Measurements from ENCODE around the gene ZNF385B. TPM values are rescaled to one million over a fixed set of nuclear protein-coding genes. Genes with fewer than 3 reads are reported as not detected.
"Not testable (repeated sequence)": the region's sequence is repeated elsewhere in the genome, so short reads cannot be mapped to it uniquely, and the experiment has no call there.

ZNF385B gene
- total and polyA plus RNA-seq, 2 donors (not counting 1 experiment from before 2014, with no cell fraction given): not detected

DNA sequence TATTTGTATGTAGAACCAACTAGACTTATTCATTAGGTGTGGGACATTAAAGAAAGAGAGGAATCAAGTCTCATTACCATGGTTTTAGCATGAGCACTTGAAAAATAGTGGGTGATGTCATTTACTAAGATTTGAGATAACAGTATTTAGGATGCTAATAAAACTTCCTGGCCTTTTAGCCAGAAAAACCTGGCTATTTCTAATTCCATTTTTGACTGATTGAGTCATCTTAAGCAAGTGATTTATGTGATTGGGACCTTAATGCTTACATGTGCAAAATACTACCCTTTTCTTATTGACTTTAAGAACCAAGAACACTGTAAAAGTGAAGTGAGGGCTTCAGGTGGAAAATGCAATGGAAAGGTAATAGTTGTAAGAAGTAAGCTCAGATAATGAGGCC, 400.0 kb downstream of the ZNF385B start:
- TF ChIP-seq, protein P1, sequence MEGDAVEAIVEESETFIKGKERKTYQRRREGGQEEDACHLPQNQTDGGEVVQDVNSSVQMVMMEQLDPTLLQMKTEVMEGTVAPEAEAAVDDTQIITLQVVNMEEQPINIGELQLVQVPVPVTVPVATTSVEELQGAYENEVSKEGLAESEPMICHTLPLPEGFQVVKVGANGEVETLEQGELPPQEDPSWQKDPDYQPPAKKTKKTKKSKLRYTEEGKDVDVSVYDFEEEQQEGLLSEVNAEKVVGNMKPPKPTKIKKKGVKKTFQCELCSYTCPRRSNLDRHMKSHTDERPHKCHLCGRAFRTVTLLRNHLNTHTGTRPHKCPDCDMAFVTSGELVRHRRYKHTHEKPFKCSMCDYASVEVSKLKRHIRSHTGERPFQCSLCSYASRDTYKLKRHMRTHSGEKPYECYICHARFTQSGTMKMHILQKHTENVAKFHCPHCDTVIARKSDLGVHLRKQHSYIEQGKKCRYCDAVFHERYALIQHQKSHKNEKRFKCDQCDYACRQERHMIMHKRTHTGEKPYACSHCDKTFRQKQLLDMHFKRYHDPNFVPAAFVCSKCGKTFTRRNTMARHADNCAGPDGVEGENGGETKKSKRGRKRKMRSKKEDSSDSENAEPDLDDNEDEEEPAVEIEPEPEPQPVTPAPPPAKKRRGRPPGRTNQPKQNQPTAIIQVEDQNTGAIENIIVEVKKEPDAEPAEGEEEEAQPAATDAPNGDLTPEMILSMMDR (IDR thresholded peaks at IDR 0.05): no peak
- no peak for TF ChIP-seq EZH2 (IDR thresholded peaks at IDR 0.05; ENCODE audit: borderline replicate concordance, insufficient read depth, low read depth, low read length, poor library complexity, severe bottlenecking)
- no peak overlapping the region for H3K4me3 ChIP-seq (ENCODE audit: control extremely low read depth in 1 of 5, extremely low read depth in 1 of 5, insufficient read depth in 1 of 5, low read depth in 2 of 5, low read length in 4 of 5)
- POLR2A ChIA-PET: no interaction called here
- no peak overlapping the region for H3K9ac ChIP-seq (ENCODE audit: low read length)
- H3K4me2 ChIP-seq (replicated peaks; ENCODE audit: low read depth, low read length, poor library complexity, severe bottlenecking): no peak overlapping the region
- H3K4me1 ChIP-seq (ENCODE audit: control insufficient read depth in 2 of 2, insufficient read depth in 2 of 2, low read length in 2 of 2): no peaks in the 10 kb centered on the region
- CTCF ChIA-PET: no interaction called here
- no peaks in the 10 kb centered on the region for H3K27me3 ChIP-seq (replicated peaks in 1 of 4; ENCODE audit: control extremely low read depth in 1 of 4, control insufficient read depth in 3 of 4, insufficient read depth in 4 of 4, low read length in 3 of 4)
- H3K27ac ChIP-seq (ENCODE audit: low read length in 2 of 2): no peak overlapping the region
- H3K79me2 ChIP-seq (ENCODE audit: control insufficient read depth, insufficient read depth, low read length): no peaks in the 10 kb centered on the region
- DNase-seq (no peak), ATAC-seq (ENCODE audit: low read depth) (no peak)
- peaks cover 15% of the 10 kb centered on the region for H3K9me3 Mint-ChIP-seq (ENCODE audit: insufficient read depth)
- no peaks in the 10 kb centered on the region for H3K4me1 Mint-ChIP-seq
- H3K27ac Mint-ChIP-seq: no peak overlapping the region
- intact Hi-C loops (cut with micrococcal nuclease): no loop called here
- H2AFZ ChIP-seq (ENCODE audit: insufficient read depth, low read depth, low read length, poor library complexity, severe bottlenecking): no peak overlapping the region
- no peak overlapping the region for H3K4me3 Mint-ChIP-seq
- H4K20me1 ChIP-seq (ENCODE audit: control insufficient read depth, insufficient read depth, low read length, poor library complexity, severe bottlenecking): no peaks in the 10 kb centered on the region
- H3K9me3 ChIP-seq (ENCODE audit: control extremely low read depth in 1 of 3, control insufficient read depth in 2 of 3, insufficient read depth in 1 of 3, low read length in 2 of 3): peaks cover 0 to 2% (median 0%) of the 10 kb centered on the region in 3 donors
- H3K27me3 Mint-ChIP-seq: peaks cover 14% of the 10 kb centered on the region
- H3K36me3 ChIP-seq (replicated peaks in 1 of 2; ENCODE audit: control extremely low read depth in 1 of 2, control insufficient read depth in 1 of 2, extremely low read depth in 1 of 2, insufficient read depth in 2 of 2, low read length in 1 of 2): no peaks in the 10 kb centered on the region

DNA sequence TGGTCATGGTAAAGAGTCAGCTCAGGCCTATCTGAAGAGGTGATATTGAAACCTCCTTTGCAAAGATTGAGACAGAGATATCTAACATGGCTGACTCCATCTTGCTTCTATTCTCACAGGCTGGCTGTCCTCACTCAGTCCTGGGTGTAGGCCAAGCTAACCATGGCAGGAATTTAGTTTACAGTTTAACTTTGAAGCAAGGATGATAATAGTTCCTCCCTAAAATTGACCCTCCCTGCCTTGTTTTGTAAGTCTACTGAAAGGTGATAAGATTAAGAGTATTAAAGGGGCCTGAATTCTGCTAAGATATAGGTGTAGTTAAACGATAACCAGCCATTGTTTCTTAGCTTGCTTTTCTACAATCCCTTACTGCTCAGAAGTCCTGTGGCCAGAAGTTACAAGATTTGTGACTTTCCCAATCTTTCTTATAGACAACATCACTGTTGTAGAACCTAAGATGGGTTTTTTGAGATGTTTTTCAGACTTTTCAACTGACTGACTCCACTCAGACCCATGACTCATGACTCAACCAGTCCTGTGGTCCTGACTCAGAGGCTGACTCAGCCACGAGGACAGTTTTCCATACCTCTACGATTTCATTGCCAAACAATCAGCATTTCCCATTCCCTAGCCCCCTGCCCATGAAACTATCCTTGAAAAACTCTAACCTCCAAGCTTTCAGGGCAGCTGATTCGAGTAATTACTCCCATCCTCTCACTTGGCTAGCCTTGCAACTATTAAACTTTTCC, 401.1 kb downstream of the ZNF385B start:
- H3K27ac ChIP-seq (ENCODE audit: low read length in 2 of 2): no peak overlapping the region
- no peaks in the 10 kb centered on the region for H4K20me1 ChIP-seq (ENCODE audit: control insufficient read depth, insufficient read depth, low read length, poor library complexity, severe bottlenecking)
- peaks cover 0 to 2% (median 0%) of the 10 kb centered on the region in 3 donors for H3K9me3 ChIP-seq (ENCODE audit: control extremely low read depth in 1 of 3, control insufficient read depth in 2 of 3, insufficient read depth in 1 of 3, low read length in 2 of 3)
- no peak for TF ChIP-seq EZH2 (IDR thresholded peaks at IDR 0.05; ENCODE audit: borderline replicate concordance, insufficient read depth, low read depth, low read length, poor library complexity, severe bottlenecking)
- TF ChIP-seq, protein P1 (IDR thresholded peaks at IDR 0.05): no peak
- Mint-ChIP-seq H3K9me3 (ENCODE audit: insufficient read depth) (peaks cover 15% of the 10 kb centered on the region), H3K27me3 (peaks cover 16% of the 10 kb centered on the region), H3K4me1 (no peaks in the 10 kb centered on the region), H3K27ac (no peak overlapping the region), H3K4me3 (no peak overlapping the region)
- no peak overlapping the region for H3K4me2 ChIP-seq (replicated peaks; ENCODE audit: low read depth, low read length, poor library complexity, severe bottlenecking)
- ATAC-seq (ENCODE audit: low read depth): no peak
- no peaks in the 10 kb centered on the region for H3K4me1 ChIP-seq (ENCODE audit: control insufficient read depth in 2 of 2, insufficient read depth in 2 of 2, low read length in 2 of 2)
- H2AFZ ChIP-seq (ENCODE audit: insufficient read depth, low read depth, low read length, poor library complexity, severe bottlenecking): no peak overlapping the region
- ChIA-PET POLR2A (no interaction called here), CTCF (no interaction called here)
- H3K36me3 ChIP-seq (replicated peaks in 1 of 2; ENCODE audit: control extremely low read depth in 1 of 2, control insufficient read depth in 1 of 2, extremely low read depth in 1 of 2, insufficient read depth in 2 of 2, low read length in 1 of 2): no peaks in the 10 kb centered on the region
- H3K9ac ChIP-seq (ENCODE audit: low read length): no peak overlapping the region
- H3K27me3 ChIP-seq (replicated peaks in 1 of 4; ENCODE audit: control extremely low read depth in 1 of 4, control insufficient read depth in 3 of 4, insufficient read depth in 4 of 4, low read length in 3 of 4): no peaks in the 10 kb centered on the region
- 48% methylated on average over 2 of the region's 4 CpGs for WGBS (ENCODE audit: insufficient coverage)
- no peaks in the 10 kb centered on the region for H3K79me2 ChIP-seq (ENCODE audit: control insufficient read depth, insufficient read depth, low read length)
- H3K4me3 ChIP-seq (ENCODE audit: control extremely low read depth in 1 of 5, extremely low read depth in 1 of 5, insufficient read depth in 1 of 5, low read depth in 2 of 5, low read length in 4 of 5): no peak overlapping the region
- no peak for DNase-seq
- intact Hi-C loops (cut with micrococcal nuclease): no loop called here

DNA sequence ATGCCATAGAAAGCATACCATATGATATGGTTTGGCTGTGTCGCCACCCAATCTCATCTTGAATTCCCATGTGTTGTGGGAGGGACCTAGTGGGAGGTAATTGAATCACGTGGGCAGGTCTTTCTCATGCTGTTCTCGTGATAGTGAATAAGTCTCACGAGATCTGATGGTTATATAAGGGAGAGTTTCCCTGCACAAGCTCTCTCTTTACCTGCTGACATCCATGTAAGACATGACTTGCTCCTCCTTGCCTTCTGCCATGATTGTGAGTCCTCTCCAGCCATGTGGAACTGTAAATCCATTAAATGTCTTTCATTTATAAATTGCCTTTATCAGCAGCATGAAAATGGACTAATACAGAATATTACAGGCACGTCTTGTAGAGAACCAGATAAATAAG, 403.3 kb downstream of the ZNF385B start:
- H3K27ac Mint-ChIP-seq; H3K27me3 ChIP-seq (replicated peaks in 1 of 4; ENCODE audit: control extremely low read depth in 1 of 4, control insufficient read depth in 3 of 4, insufficient read depth in 4 of 4, low read length in 3 of 4); H3K4me1 ChIP-seq (ENCODE audit: control insufficient read depth in 2 of 2, insufficient read depth in 2 of 2, low read length in 2 of 2); H3K9me3 Mint-ChIP-seq (ENCODE audit: insufficient read depth); CTCF ChIA-PET; H4K20me1 ChIP-seq (ENCODE audit: control insufficient read depth, insufficient read depth, low read length, poor library complexity, severe bottlenecking); POLR2A ChIA-PET; H3K9ac ChIP-seq (ENCODE audit: low read length); H3K27ac ChIP-seq (ENCODE audit: low read length in 2 of 2); H3K36me3 ChIP-seq (replicated peaks in 1 of 2; ENCODE audit: control extremely low read depth in 1 of 2, control insufficient read depth in 1 of 2, extremely low read depth in 1 of 2, insufficient read depth in 2 of 2, low read length in 1 of 2); H3K4me3 Mint-ChIP-seq; H3K4me3 ChIP-seq (ENCODE audit: control extremely low read depth in 1 of 5, extremely low read depth in 1 of 5, insufficient read depth in 1 of 5, low read depth in 2 of 5, low read length in 4 of 5); intact Hi-C loops (cut with micrococcal nuclease); DNase-seq; H3K4me1 Mint-ChIP-seq; H2AFZ ChIP-seq (ENCODE audit: insufficient read depth, low read depth, low read length, poor library complexity, severe bottlenecking); ATAC-seq (ENCODE audit: low read depth); H3K79me2 ChIP-seq (ENCODE audit: control insufficient read depth, insufficient read depth, low read length); H3K9me3 ChIP-seq (ENCODE audit: control extremely low read depth in 1 of 3, control insufficient read depth in 2 of 3, insufficient read depth in 1 of 3, low read length in 2 of 3); H3K4me2 ChIP-seq (replicated peaks; ENCODE audit: low read depth, low read length, poor library complexity, severe bottlenecking); H3K27me3 Mint-ChIP-seq: not testable (repeated sequence)
- WGBS (ENCODE audit: insufficient coverage): 100% methylated on average over 1 of the region's 5 CpGs

Measured in B cell (primary cell).